Cortex of kidney (tissue), 1 donor: ENCODE measurements around the gene HOXC10.

Experiments
- DNase-seq: peaks from one replicate; lab custom pipeline; 2025; lab: John Stamatoyannopoulos, UW

The HOXC10 gene

DNA sequence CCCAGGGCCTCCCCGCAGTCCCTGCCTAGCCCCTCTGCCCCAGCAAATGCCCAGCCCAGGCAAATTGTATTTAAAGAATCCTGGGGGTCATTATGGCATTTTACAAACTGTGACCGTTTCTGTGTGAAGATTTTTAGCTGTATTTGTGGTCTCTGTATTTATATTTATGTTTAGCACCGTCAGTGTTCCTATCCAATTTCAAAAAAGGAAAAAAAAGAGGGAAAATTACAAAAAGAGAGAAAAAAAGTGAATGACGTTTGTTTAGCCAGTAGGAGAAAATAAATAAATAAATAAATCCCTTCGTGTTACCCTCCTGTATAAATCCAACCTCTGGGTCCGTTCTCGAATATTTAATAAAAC, 45.5 kb downstream of the HOXC10 start:
- DNase-seq, result no peak

DNA sequence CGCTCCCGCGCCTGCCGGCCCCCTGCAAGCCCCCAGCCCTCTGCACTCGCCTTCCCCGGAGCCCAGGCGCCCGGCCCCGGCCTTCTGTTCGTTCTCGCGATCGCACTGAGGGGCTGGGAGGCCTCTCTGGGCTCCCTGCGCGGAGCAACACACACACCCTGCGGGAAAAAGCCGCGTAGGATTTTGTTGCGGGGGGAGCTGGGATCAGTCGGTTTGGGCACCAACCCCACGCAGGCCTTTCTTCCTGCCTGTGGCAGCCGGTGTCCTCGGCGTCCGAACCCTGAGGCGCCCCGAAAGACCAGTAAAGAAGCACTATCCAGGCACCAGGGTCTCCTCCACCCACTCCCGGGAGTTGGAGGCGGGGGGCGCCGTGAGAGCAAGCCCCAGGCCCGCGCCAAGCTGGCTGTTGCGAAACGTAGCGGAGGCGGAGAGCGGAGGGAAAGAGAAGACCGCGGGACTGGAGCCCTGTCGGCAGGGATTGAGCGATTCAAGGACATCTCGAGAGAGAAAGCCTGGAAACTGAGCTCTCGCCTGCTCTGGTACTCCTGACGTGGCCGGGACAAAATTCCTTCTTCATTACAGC, 46.0 kb downstream of the HOXC10 start:
- no peak for DNase-seq

DNA sequence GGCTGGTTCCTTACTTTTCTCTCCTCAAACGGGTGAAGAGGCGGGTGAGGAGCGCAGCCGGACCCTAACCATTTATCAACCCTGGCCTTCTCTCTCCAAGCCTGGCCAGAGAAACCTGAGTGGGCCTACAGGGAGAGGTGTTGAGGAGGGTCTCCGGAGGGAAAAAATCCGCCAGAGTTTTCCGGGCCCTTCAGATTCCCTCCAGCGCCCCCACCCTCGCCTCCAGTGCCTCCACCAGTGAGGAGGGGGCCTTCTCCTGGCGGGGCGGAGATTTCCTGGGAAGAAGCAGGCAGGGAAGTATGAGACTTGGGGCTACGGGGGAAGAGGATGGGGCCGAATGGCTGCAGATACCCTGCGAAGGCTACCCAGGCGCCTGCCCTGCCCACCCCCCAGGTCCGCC, 46.5 kb downstream of the HOXC10 start:
- no peak for DNase-seq

DNA sequence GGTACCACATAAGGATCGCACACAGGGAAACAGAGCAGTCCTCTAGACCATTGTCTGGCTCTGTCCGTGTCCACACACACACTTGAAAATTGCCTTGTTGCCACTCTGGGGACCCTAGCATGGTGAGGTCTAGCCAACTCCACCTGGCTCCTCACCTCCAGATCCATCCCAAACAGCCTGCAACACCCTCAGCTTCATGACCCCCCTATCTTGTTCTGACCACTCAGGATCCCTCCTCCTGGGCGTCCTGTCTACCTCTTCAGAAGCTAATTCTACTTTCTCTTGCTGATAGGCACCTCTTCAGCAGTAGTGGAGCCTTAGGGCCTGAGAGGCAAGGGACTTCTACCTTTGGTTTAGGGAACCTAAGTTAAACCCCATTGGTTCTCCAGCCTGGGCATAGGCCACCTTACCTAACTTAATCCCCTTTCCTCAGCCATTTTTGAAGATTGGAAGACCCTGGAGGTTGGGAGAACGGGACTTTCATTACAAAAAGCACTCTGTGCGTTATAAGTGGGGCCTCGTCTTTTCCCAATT, 47.2 kb downstream of the HOXC10 start:
- DNase-seq, result no peak

DNA sequence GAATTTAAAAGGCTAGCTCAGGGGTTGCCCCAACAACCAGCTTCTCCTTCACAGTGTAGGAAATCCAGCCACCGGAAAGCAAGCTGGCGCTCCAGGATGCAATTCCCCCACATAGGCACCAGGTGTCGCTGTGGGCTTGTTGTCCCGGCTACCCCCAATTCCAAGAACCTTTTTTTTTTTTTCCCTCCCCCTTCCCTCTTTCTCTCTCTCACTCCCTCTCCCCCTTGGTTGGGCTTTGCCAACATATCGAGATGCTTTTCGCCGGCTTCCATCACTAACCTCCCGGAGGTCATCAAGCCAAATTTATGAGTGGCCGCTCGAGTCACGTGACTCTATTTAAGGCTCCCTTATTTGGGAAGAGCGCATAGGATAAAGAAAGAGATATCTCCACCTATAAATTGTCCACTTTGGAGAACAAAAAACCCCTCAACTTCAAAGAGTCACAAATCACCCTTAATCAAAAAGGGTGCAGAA, 47.7 kb downstream of the HOXC10 start, which contains the start of gene HOXC5:
Gene HOXC5, plus strand, starts transcription at position 424 of the 474 bp plus-strand sequence. CDS start 73 bp downstream, outside the sequence.
- DNase-seq, result no peak

DNA sequence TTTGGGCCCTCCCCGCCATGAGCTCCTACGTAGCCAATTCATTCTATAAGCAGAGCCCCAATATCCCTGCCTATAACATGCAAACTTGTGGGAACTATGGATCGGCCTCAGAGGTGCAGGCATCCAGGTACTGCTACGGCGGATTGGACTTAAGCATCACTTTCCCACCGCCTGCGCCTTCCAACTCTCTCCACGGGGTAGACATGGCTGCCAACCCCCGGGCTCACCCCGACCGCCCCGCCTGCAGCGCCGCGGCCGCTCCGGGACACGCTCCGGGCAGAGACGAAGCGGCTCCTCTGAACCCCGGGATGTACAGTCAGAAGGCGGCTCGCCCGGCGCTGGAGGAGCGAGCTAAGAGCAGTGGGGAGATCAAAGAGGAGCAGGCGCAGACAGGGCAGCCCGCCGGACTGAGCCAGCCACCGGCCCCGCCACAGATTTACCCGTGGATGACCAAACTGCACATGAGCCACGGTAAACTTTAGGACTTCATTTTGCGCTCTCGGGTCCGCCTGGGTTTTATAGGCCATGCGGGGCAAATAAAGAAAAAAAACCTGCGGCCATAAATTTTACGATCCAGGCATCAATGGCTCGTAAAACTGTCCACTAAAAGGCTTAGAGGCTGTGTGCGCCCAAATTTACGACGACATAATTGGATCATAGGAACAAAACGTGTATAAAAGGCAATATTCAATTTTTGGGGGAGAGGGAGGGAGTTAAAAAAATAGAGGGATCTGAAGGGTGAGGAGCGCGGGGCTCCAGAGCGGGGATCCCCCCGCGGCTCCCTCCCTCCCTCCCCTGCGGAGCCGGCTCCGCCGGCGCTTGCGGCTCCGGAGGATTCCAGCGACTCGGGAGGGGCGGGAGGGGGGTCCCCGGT, 48.4 kb downstream of the HOXC10 start:
- no peak for DNase-seq

DNA sequence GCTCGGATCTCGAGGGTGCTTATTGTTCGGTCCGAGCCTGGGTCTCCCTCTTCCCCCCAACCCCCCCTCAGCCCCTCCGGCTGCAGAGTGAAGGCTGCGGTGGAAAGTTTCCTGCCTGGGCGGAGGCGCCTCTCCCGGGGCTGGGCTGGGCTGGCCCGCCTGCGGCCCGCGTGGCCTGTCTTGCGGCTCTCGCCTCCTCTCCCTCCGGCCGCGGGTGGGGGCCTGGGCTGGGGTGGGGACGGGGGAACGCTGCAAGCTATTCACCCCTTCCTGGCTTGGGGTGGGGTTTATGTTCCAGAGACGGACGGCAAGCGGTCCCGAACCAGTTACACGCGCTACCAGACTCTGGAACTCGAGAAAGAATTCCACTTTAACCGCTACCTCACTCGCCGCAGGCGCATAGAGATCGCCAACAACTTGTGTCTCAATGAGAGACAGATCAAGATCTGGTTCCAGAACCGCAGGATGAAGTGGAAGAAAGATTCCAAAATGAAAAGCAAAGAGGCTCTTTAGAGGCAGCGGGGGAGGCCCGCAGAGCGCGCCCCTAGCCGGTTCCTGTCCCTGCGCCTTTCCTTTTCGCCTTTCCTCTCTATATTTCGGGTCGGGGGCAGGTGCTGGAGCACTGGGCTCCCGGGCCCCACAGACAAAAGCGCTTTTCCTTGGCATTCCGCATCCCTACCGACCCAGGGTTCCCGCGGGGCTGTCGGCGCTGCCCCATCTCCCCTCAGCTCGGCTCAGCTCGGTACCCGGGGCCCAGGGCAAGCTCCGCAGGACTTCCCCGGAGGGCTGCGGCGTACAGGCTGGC, 49.2 kb downstream of the HOXC10 start:
- DNase-seq, result no peak

DNA sequence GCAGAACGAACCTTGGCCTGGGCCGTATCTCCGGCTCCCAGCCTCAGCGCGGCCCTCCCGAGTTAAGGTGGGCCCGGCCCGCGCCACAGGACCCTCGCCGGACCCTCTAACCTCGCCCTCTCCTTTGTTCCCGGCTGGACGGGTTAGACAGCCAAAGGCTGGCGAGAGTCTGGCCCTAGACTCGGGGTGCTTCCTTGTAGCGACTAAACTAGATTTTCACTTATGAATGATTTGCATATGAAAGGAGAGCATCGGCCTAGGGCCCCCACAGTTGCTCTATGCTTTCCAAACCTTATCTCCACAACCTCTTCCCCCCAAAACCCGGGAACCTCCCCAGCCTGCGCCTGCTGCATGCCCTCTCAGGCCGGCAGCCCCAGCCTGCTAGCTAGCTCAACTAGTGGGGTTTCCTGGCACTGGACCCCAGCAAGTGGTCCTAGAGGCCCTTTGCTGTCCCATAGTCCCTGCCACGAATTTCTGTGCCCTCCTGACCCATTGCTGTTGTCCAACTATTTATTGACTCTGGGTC, 49.9 kb downstream of the HOXC10 start:
- DNase-seq, result no peak

DNA sequence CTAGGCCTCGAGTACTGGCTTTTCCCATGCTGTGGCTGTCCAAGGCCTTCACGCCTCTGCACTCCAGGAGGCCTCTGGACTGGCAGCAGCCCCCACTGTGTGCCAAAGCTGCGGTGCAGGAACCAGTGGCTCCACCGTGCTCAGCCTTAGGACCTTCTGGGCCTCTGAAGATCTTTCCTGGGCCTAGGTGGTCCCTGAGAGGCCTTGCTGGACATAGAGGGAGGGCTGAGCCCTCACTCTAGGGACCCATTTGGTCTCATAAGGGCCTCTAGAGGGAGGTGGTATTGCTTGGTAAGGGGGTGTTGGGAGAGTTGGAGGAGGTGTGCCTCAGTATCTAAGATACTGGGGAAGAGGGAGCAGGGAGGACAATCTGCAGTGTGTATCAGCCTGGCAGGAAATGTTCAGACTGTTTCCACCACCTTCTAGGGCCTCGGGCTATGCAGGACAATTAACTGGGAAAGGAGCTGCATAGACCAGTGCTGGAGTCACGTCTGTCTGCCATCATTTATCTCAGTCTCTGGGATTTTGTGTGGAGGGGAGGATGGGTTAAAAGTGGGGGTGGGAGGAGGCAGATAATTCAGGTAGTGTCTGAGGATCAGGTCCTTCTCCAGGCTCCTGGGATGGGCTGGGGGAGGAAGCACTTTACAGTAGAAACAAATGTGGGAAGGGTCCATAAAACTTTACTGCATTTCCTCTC, 50.8 kb downstream of the HOXC10 start:
- DNase-seq, result no peak

DNA sequence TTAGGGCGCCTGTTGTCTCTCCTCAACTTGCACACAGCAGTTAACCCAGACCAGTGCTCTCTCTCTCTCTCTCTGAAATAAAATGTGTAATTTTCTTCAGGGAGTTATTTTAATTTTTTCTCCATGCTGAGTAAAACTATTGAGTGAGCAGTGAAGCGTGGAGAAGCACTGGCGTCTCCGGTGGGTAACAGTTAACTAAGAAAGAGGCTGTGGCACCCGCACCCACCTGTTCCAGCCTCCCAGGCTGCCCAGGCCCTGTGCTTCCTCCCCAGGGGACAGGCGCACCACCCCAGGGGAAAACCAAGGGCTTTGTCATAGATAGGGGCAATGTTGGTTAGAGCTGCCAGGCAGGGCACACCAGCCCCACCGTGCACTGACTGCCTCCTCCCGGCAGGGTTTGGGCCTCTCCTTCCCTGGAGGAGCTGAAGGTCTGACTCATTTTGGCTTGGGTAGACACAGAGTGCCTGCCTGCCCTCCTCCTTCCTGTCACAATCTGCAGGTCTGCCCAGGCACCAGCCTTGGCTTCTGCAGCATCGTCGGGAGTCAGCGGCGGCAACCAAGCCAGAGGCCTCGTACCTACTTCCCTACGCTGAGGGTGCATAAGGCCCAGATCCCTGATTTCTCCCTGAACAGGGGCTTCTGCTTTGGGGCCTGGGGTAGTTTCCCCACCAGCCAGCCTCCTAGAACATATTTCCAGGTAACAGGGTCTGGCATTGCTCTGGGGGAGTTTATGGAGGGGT, 51.8 kb downstream of the HOXC10 start:
- DNase-seq, result no peak

DNA sequence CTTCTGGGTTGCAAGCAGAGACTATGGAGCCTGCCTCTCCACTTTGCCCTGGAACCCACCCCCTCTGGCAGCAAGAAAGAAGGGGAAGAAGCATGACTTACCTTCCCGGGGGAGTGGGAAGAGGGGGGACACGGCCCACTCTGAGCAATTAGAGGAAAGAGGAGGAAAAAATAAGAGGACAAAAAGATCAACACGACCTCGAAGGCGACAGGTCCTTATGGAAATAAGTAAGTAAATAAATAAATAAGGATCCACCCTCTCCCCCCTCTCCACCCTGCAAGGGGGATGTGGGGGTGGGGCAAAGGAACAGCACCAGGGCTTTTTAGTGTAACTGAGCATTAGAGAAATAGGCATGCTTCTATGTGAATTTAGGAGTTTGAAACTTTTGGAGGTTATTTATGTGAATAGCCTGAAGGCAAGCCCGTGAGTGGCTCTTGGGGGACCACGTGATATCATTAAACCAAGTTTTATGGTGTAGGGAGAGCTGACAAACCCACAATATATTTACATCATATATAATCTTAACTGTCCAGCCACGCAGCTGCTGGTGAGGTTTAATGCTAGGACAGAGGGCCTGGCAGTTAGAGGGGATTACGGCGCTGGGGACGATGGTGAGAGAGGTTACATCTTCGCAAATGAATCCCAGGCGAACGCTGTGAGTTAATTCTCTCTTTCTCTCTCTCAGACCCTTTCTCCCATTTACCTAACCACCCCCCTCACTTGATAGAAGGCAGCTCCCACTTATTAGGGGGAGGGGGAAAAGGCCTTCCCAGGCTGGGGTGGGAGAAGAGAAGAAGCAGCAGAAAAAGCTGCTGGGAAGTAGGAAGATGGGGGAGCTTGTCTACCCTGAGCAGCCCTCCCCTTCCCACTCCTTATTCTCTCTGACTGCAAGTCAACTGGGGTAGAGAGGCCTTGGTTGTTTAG, 52.7 kb downstream of the HOXC10 start:
- DNase-seq, result no peak

DNA sequence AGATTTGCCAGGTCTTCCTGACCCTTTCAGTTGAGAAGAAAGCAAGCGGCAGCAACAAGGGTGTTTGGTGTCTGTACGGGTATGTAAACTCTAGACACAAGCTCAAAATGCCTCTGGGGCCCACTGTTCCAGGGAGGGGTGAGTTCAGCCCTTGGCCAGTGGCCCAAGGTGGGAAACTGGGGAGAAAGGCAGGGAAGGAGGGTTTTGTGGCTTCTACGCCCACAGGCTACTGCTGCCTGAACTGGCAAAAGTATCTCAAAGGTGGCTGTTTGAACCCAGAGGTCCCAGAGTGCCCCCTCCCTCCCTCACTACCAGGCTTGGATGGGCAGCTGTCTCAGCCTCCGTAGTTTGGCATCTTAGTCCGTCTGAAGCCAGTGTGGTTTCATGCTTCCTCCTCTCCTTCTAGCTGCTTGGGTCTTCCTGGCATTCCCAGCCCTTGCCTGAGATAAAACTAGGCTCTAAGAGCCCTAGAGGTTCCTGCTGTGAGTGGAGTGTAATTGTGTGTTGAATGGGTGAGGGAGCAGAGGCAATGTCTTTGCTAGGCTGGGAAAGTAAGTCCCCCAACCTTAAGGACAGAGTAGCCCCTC, 53.4 kb downstream of the HOXC10 start:
- no peak for DNase-seq

DNA sequence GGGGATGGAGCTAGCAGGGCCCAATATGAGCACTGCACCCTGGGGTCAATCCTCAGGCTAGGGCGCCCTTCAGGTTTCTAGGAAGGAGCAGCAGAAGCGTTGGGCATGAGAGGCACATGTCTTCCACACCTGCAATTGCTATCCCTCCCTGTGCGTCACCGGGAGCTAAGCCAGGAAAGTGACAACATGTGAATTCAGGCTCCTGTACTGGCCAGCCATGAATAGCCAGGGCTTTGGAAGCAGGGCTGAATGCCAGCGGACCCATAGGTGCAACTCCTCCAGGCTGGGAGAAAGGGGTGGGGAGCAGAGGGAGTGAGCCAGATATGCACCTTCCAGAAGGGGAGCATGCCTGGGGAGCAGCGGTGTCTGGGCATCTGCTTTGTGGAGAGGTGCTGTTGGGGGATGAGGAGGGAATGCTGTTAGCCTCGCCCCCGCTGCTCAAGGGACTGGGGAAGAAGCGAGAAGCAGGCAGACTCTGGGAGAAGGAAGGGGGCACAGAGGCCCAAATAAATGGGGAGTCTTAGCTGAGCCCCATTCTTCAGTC, 54.0 kb downstream of the HOXC10 start:
- DNase-seq, result no peak

DNA sequence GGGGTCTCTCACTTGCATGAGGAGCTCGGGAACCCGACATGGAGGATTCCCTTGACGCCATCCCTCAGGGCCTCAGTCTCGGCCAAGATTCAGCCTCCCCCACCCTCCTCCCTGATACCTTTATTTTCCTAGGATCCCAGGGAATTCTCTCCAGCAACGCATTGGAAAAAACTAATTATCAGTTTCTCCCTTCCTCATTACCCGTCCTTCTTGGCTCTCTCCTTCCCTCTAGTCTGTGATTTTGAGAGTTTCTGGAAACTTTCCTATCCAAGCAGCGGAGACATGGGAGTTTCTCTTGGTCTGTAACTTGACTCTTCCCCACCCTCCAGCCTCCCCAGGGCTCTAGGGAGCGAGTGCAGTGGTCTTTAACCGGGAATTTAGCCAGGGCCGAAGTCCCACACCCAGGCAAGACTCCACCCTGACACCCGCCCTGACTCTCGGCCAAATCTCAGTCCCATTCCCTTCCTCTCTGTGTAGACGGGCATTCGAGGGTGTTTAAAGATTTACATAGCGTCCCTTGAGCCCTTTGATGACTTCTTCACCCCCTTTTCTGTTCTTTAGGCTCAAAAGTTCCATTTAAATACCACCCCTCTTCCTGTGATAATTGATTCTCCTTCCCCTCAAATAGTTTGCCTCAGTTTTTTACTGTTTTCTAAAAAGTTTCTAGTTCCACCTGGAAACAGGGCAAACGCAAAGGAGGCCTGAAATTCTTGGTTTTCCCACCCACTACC, 54.6 kb downstream of the HOXC10 start:
- DNase-seq, result no peak
